HEK293 (cell line): ENCODE data around the gene UPK3A.
A peak's percentile ranks its signal among the peaks of the same experiment; 100 is the strongest.

Experiments
- CTCF ChIA-PET: fragments of 350-600 bp; formaldehyde crosslinking; extraction: SDS; loops from one replicate; lab custom pipeline; 2021; ENCODE audit warnings: antibody characterized with exemption; lab: Yijun Ruan, JAX
- POLR2A ChIA-PET: fragments of 300-600 bp; formaldehyde crosslinking; extraction: SDS; loops from one replicate; lab custom pipeline; 2020; ENCODE audit warnings: antibody characterized with exemption, inconsistent platforms; lab: Yijun Ruan, JAX
- H3K27ac ChIP-seq: fragments of 200-500 bp; sonication (Bioruptor generic); 2 replicates; pipeline ENCODE4 v1.5.1; 2014; ENCODE audit warnings: low read depth, low read length, control low read depth, inconsistent platforms; ENCODE audit errors: extremely low read depth
- H3K36me3 ChIP-seq, 2 experiments: fragments of 200-500 bp in 1 of 2; sonication (Bioruptor generic) in 1 of 2; 1 replicate in 1 of 2; 2 replicates in 1 of 2; pipeline ENCODE4 v1.5.1; 2014 to 2017; ENCODE audit warnings: inconsistent platforms in 2 of 2, low read length in 2 of 2; ENCODE audit not compliant: control insufficient read depth in 2 of 2, insufficient read depth in 1 of 2
- H3K4me1 ChIP-seq: fragments of 200-500 bp; sonication (Bioruptor generic); 2 replicates; pipeline ENCODE4 v1.5.1; 2014; ENCODE audit warnings: mild to moderate bottlenecking, low read length, inconsistent platforms; ENCODE audit not compliant: control insufficient read depth, insufficient read depth
- H3K4me3 ChIP-seq: 2 replicates; pipeline ENCODE4 v1.5.1; 2011; ENCODE audit warnings: low read depth, mild to moderate bottlenecking, control low read depth, low read length, moderate library complexity
- H3K9me3 ChIP-seq: fragments of 200-500 bp; sonication (Bioruptor generic); 2 replicates; pipeline ENCODE4 v1.5.1; 2014; ENCODE audit warnings: low read depth, low read length, inconsistent platforms; ENCODE audit not compliant: control insufficient read depth, insufficient read depth
- FEZF1 ChIP-seq: fragments of 450-650 bp; formaldehyde crosslinking; IDR thresholded peaks from 2 replicates; pipeline ENCODE4 v1.5.1; 2016; ENCODE audit warnings: missing biosample characterization, missing genetic modification characterization
- HOXA7 ChIP-seq: sonication (generic); formaldehyde crosslinking; IDR thresholded peaks from 2 replicates; pipeline ENCODE4 v1.8.1; 2022; ENCODE audit warnings: missing genetic modification reagents, borderline replicate concordance
- MZF1 ChIP-seq: fragments of 450-650 bp; formaldehyde crosslinking; IDR thresholded peaks from 2 replicates; pipeline ENCODE4 v1.5.1; 2017; ENCODE audit warnings: missing biosample characterization, missing genetic modification characterization, borderline replicate concordance
- OSR2 ChIP-seq: fragments of 450-650 bp; formaldehyde crosslinking; IDR thresholded peaks from 2 replicates; pipeline ENCODE4 v1.5.1; 2016; ENCODE audit warnings: missing biosample characterization, missing genetic modification characterization
- PRDM1 ChIP-seq: fragments of 450-650 bp; formaldehyde crosslinking; IDR thresholded peaks from 2 replicates; pipeline ENCODE4; 2016; ENCODE audit warnings: missing biosample characterization, missing genetic modification characterization
- SP7 ChIP-seq: fragments of 450-650 bp; formaldehyde crosslinking; IDR thresholded peaks from 2 replicates; pipeline ENCODE4 v1.5.1; 2016; ENCODE audit warnings: missing biosample characterization, missing genetic modification characterization
- YY1 ChIP-seq: fragments of 450-650 bp; formaldehyde crosslinking; IDR thresholded peaks from 2 replicates; pipeline ENCODE4 v1.5.1; 2018; ENCODE audit warnings: missing biosample characterization, missing genetic modification characterization
- ZBTB20 ChIP-seq: fragments of 450-650 bp; formaldehyde crosslinking; IDR thresholded peaks from 2 replicates; pipeline ENCODE4 v1.5.1; 2016; ENCODE audit warnings: missing biosample characterization, missing genetic modification characterization
- ZBTB48 ChIP-seq: fragments of 450-650 bp; formaldehyde crosslinking; IDR thresholded peaks from 2 replicates; pipeline ENCODE4 v1.5.1; 2016; ENCODE audit warnings: missing biosample characterization, missing genetic modification characterization
- ZNF335 ChIP-seq: fragments of 450-650 bp; formaldehyde crosslinking; conservative IDR thresholded peaks from 2 replicates; pipeline ENCODE4 v1.5.1; 2016; ENCODE audit warnings: missing biosample characterization, missing genetic modification characterization
- ZNF629 ChIP-seq: fragments of 450-650 bp; formaldehyde crosslinking; IDR thresholded peaks from 2 replicates; pipeline ENCODE4 v1.5.1; 2017; ENCODE audit warnings: missing biosample characterization, missing genetic modification characterization
- ZSCAN23 ChIP-seq: fragments of 450-650 bp; formaldehyde crosslinking; IDR thresholded peaks from 2 replicates; pipeline ENCODE4 v1.5.1; 2016; ENCODE audit warnings: missing biosample characterization, missing genetic modification characterization
- ZSCAN30 ChIP-seq: fragments of 450-650 bp; IDR thresholded peaks from 2 replicates; pipeline ENCODE4 v1.5.1; 2018; ENCODE audit warnings: missing biosample characterization, mild to moderate bottlenecking, missing genetic modification characterization, moderate library complexity
- TF ChIP-seq, protein P1 (sequence below): fragments of 450-650 bp; formaldehyde crosslinking; IDR thresholded peaks from 2 replicates; pipeline ENCODE4 v1.5.1; 2016; ENCODE audit warnings: missing biosample characterization, missing genetic modification characterization
- TF ChIP-seq, protein P2 (sequence below): fragments of 450-650 bp; formaldehyde crosslinking; optimal IDR thresholded peaks from 2 replicates; pipeline ENCODE3; 2016; ENCODE audit warnings: missing biosample characterization, mild to moderate bottlenecking, missing genetic modification characterization
- TF ChIP-seq, protein P3 (sequence below): fragments of 450-650 bp; formaldehyde crosslinking; IDR thresholded peaks from 2 replicates; pipeline ENCODE4 v1.5.1; 2017; ENCODE audit warnings: missing biosample characterization, missing genetic modification characterization
- TF ChIP-seq, protein P4 (sequence below): fragments of 450-650 bp; IDR thresholded peaks from 2 replicates; pipeline ENCODE4 v1.5.1; 2018; ENCODE audit warnings: missing biosample characterization, mild to moderate bottlenecking, missing genetic modification characterization
- TF ChIP-seq, protein P5 (sequence below): fragments of 450-650 bp; formaldehyde crosslinking; IDR thresholded peaks from 2 replicates; pipeline ENCODE4 v1.5.1; 2016; ENCODE audit warnings: missing biosample characterization, missing genetic modification characterization

The UPK3A gene

DNA sequence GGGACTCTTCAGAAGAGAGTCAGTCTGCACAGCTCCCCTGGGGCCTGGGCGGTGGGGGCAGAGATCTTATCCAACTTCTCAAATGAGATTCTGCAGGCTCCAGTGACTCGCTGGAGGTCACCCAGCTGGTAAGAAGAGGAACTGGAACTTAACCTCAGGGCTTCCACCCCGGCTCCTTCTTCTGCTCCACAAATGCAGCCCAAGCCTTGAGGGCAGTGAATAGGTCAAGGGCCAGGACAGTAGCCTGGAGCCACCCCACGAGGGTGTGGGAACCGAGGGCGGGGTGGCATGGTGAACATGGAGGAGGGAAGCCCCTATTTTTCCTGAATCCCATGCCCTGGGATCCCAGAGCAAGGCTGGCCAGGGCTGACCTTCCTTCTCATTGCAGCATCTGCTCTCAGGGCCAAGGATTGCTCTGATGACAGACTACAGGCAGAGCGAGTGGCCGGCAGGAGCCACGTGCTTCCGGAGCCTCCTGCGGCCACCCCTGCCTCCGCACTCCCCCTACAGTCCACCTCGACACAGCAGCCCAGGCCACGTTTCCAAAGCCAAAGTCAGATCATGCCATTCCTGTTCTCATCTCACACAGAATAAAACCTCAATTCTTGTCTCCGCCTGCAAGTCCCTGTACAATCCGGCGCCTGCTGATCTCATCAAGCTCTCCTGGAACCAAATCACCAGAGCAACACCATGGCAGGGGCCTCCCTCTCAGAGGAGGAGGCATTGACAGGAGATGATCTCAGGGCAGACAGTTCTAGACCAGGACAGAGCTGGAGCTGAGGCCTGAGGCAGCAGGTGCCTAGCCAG lies 21.1 kb upstream of the UPK3A start (continued):
- no peak for TF ChIP-seq YY1
- TF ChIP-seq FEZF1 = no peak
- TF ChIP-seq ZSCAN30 (tag by site-specific recombination) = peak; percentile 67; the same call in 1 of the 2 replicates
- no peak for TF ChIP-seq HOXA7 (CRISPR knock-in tag)
- TF ChIP-seq PRDM1 (tag by site-specific recombination) = no peak
- TF ChIP-seq ZSCAN23 (tag by site-specific recombination) = no peak
- TF ChIP-seq, protein P1, sequence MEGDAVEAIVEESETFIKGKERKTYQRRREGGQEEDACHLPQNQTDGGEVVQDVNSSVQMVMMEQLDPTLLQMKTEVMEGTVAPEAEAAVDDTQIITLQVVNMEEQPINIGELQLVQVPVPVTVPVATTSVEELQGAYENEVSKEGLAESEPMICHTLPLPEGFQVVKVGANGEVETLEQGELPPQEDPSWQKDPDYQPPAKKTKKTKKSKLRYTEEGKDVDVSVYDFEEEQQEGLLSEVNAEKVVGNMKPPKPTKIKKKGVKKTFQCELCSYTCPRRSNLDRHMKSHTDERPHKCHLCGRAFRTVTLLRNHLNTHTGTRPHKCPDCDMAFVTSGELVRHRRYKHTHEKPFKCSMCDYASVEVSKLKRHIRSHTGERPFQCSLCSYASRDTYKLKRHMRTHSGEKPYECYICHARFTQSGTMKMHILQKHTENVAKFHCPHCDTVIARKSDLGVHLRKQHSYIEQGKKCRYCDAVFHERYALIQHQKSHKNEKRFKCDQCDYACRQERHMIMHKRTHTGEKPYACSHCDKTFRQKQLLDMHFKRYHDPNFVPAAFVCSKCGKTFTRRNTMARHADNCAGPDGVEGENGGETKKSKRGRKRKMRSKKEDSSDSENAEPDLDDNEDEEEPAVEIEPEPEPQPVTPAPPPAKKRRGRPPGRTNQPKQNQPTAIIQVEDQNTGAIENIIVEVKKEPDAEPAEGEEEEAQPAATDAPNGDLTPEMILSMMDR (tag by site-specific recombination) = peak; percentile 92
- TF ChIP-seq, all 188 proteins: peak for 9

DNA sequence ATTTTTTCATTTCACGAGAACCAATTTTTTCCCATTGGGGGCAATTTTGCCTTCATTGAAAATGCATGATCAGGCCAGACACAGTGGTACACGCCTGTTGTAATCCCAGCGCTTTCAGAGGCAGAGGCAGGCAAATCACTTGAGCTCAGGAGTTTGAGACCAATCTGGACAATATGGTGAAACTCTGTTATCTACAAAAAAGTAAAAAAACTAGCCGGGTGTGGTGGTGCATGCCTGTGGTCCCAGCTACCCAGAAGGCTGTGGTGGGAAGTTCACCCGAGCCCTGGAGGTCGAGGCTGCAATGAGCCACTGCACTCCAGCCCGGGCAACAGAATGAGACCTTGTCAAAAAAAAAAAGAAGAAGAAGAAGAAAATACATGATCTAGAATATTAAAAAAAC lies 19.2 kb upstream of the UPK3A start:
- ChIA-PET CTCF (interaction anchor here (0.6 to 2.5 kb wide), 2 partner anchors 19 to 196 kb away, joined by 3 to 6 read pairs; no protein-coding TSS in a partner anchor), POLR2A (no interaction called here)
- no peak overlapping the region for H3K4me3 ChIP-seq
- peaks cover 7% of the 10 kb centered on the region for H3K4me1 ChIP-seq
- TF ChIP-seq HOXA7 (CRISPR knock-in tag) (no peak), OSR2 (tag by site-specific recombination) (no peak)
- TF ChIP-seq, protein P2, sequence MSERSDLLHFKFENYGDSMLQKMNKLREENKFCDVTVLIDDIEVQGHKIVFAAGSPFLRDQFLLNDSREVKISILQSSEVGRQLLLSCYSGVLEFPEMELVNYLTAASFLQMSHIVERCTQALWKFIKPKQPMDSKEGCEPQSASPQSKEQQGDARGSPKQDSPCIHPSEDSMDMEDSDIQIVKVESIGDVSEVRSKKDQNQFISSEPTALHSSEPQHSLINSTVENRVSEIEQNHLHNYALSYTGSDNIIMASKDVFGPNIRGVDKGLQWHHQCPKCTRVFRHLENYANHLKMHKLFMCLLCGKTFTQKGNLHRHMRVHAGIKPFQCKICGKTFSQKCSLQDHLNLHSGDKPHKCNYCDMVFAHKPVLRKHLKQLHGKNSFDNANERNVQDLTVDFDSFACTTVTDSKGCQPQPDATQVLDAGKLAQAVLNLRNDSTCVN = no peak
- H3K9me3 ChIP-seq = no peaks in the 10 kb centered on the region
- H3K36me3 ChIP-seq = no peaks in the 10 kb centered on the region
- no peak overlapping the region for H3K27ac ChIP-seq

DNA sequence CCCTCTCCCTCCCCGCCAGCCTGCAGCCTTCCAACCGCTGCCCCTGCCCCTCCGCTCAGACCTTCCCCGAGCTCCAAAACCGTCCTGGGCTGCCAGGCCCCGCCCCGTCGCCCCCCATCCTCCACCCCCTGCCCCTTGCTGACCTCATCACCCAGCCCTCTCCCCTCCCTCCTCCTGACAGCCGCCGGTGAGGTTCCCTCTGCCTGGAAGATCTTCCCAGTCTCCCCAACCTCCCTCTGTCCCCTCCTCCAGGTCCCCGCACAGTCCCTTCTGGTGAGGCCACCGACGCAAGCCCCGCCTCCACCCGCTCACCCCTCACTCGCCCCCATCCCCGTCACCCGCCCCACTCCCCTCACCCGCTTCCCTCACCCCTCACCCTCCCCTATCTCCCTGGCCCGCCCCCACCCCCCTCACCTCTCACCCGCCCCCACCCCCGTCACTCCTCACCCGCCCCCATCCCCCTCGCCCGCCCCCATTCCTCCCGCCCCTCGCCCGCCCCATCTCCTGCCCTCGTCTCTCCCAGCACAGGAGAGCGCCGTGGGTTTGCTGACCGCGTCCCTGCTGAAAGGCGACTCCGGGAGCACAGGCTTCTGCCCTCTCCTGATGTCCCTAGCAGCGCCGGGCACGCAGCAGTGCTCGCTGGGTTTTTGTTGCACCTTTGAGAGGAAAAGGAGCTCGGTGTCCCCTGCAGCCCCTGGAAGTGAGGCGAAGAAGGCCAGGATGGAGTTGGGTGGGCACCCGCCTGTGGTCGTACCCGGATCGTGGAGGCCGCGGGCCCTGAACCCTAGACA lies 16.4 kb upstream of the UPK3A start:
- Histone ChIP-seq H3K9me3 (no peaks in the 10 kb centered on the region), H3K27ac (no peak overlapping the region), H3K4me3 (peak overlapping the region; percentile 56), H3K4me1 (peaks cover 5% of the 10 kb centered on the region), H3K36me3 (no peaks in the 10 kb centered on the region)
- POLR2A ChIA-PET = no interaction called here
- CTCF ChIA-PET = interaction anchor here (0.5 to 4.5 kb wide), 16 partner anchors 8 to 564 kb away, joined by 3 to 25 read pairs (median 3); no protein-coding TSS in a partner anchor
- TF ChIP-seq, protein P3, sequence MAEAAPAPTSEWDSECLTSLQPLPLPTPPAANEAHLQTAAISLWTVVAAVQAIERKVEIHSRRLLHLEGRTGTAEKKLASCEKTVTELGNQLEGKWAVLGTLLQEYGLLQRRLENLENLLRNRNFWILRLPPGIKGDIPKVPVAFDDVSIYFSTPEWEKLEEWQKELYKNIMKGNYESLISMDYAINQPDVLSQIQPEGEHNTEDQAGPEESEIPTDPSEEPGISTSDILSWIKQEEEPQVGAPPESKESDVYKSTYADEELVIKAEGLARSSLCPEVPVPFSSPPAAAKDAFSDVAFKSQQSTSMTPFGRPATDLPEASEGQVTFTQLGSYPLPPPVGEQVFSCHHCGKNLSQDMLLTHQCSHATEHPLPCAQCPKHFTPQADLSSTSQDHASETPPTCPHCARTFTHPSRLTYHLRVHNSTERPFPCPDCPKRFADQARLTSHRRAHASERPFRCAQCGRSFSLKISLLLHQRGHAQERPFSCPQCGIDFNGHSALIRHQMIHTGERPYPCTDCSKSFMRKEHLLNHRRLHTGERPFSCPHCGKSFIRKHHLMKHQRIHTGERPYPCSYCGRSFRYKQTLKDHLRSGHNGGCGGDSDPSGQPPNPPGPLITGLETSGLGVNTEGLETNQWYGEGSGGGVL (tag by site-specific recombination) = peak; percentile 68
- peak; percentile 60 for TF ChIP-seq ZBTB48 (tag by site-specific recombination)
- TF ChIP-seq, protein P4, sequence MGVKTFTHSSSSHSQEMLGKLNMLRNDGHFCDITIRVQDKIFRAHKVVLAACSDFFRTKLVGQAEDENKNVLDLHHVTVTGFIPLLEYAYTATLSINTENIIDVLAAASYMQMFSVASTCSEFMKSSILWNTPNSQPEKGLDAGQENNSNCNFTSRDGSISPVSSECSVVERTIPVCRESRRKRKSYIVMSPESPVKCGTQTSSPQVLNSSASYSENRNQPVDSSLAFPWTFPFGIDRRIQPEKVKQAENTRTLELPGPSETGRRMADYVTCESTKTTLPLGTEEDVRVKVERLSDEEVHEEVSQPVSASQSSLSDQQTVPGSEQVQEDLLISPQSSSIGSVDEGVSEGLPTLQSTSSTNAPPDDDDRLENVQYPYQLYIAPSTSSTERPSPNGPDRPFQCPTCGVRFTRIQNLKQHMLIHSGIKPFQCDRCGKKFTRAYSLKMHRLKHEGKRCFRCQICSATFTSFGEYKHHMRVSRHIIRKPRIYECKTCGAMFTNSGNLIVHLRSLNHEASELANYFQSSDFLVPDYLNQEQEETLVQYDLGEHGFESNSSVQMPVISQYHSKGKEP (tag by site-specific recombination) = no peak
- TF ChIP-seq MZF1 = no peak
- TF ChIP-seq SP7 (tag by site-specific recombination) = no peak
- TF ChIP-seq ZBTB20 (tag by site-specific recombination) = no peak
- TF ChIP-seq ZNF629 = no peak
- TF ChIP-seq, protein P5, sequence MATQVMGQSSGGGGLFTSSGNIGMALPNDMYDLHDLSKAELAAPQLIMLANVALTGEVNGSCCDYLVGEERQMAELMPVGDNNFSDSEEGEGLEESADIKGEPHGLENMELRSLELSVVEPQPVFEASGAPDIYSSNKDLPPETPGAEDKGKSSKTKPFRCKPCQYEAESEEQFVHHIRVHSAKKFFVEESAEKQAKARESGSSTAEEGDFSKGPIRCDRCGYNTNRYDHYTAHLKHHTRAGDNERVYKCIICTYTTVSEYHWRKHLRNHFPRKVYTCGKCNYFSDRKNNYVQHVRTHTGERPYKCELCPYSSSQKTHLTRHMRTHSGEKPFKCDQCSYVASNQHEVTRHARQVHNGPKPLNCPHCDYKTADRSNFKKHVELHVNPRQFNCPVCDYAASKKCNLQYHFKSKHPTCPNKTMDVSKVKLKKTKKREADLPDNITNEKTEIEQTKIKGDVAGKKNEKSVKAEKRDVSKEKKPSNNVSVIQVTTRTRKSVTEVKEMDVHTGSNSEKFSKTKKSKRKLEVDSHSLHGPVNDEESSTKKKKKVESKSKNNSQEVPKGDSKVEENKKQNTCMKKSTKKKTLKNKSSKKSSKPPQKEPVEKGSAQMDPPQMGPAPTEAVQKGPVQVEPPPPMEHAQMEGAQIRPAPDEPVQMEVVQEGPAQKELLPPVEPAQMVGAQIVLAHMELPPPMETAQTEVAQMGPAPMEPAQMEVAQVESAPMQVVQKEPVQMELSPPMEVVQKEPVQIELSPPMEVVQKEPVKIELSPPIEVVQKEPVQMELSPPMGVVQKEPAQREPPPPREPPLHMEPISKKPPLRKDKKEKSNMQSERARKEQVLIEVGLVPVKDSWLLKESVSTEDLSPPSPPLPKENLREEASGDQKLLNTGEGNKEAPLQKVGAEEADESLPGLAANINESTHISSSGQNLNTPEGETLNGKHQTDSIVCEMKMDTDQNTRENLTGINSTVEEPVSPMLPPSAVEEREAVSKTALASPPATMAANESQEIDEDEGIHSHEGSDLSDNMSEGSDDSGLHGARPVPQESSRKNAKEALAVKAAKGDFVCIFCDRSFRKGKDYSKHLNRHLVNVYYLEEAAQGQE (tag by site-specific recombination) = no peak
- no peak for TF ChIP-seq ZNF335 (tag by site-specific recombination)
